Activated naive CD8-positive, alpha-beta T cell treated with anti-CD3 and anti-CD28 coated beads, Interleukin-2, amount 10 ng/mL, durations not matched to agents 7 days and 5 days (primary cell): Measurements from ENCODE around the gene MAPK7. TPM values are rescaled to one million over a fixed set of nuclear protein-coding genes. Genes with fewer than 3 reads are reported as not detected.

Experiments used
- ATAC-seq: fragments of 150-1000 bp; cut with Tn5 transposase; one replicate; pipeline ENCODE4 v1.10.0; 2021; ENCODE audit warnings: low read depth, moderate library complexity
- POLR2A ChIA-PET: fragments of 350-600 bp; sonication (Branson Sonifier 250); formaldehyde crosslinking; loops from one replicate; lab custom pipeline; 2021; ENCODE audit warnings: antibody characterized with exemption; lab: Charles Lee
- DNase-seq: peaks from one replicate; pipeline ENCODE4 v3.0.0; 2021
- H3K27ac Mint-ChIP-seq: one replicate; pipeline ENCODE4 v1.8.0; 2022; ENCODE audit warnings: mild to moderate bottlenecking, mixed read lengths
- H3K27me3 Mint-ChIP-seq: one replicate; pipeline ENCODE4 v1.8.0; 2022; ENCODE audit warnings: mild to moderate bottlenecking, moderate library complexity, mixed read lengths
- H3K36me3 Mint-ChIP-seq: one replicate; pipeline ENCODE4 v1.8.0; 2021; ENCODE audit warnings: mild to moderate bottlenecking, mixed read lengths
- H3K4me1 Mint-ChIP-seq: one replicate; pipeline ENCODE4 v1.8.0; 2021; ENCODE audit warnings: mixed read lengths
- H3K4me3 Mint-ChIP-seq: one replicate; pipeline ENCODE4 v1.8.0; 2022; ENCODE audit warnings: mild to moderate bottlenecking, moderate library complexity, mixed read lengths
- H3K9me3 Mint-ChIP-seq: one replicate; pipeline ENCODE4 v1.8.0; 2021; ENCODE audit warnings: mixed read lengths
- microRNA-seq: library from miRNA; unstranded; fragments of <30 nt; microRNA quantifications from one replicate; pipeline ENCODE4 v1.2.0, GENCODE V29; 2022
- total RNA-seq, 2 experiments: library from RNA; stranded (reverse); gene quantifications; one replicate each; pipeline ENCODE4 v1.2.3, GENCODE V29; 2021

MAPK7 gene
- total RNA-seq, 2 experiments from 2014 or later = 26.8 to 27.4 TPM

GRCh38 chr17:19421926-19422325 lies 43.6 kb downstream of the MAPK7 start:
- Mint-ChIP-seq H3K9me3 (no peaks in the 10 kb centered on the region), H3K4me3 (no peak overlapping the region), H3K4me1 (peaks cover 3% of the 10 kb centered on the region), H3K27ac (no peak overlapping the region), H3K27me3 (peaks cover 11% of the 10 kb centered on the region), H3K36me3 (peaks cover 1% of the 10 kb centered on the region)
- no peak for ATAC-seq
- DNase-seq = no peak
- POLR2A ChIA-PET = no interaction called here

- H3K36me3 Mint-ChIP-seq = peaks cover 1% of the 10 kb centered on the region
- POLR2A ChIA-PET = no interaction called here
- no peak overlapping the region for H3K27ac Mint-ChIP-seq
- H3K9me3 Mint-ChIP-seq = no peaks in the 10 kb centered on the region
- ATAC-seq = no peak
- no peaks in the 10 kb centered on the region for H3K4me1 Mint-ChIP-seq
- peaks cover 13% of the 10 kb centered on the region for H3K27me3 Mint-ChIP-seq
- no peak overlapping the region for H3K4me3 Mint-ChIP-seq
- no peak for DNase-seq
These were observed 46.9 kb downstream of the MAPK7 start for GRCh38 chr17:19424934-19425868.

- no peak overlapping the region for H3K27ac Mint-ChIP-seq
- no peaks in the 10 kb centered on the region for H3K9me3 Mint-ChIP-seq
- no peak overlapping the region for H3K4me3 Mint-ChIP-seq
- ATAC-seq (no peak), DNase-seq (no peak)
- peaks cover 17% of the 10 kb centered on the region for H3K27me3 Mint-ChIP-seq
- no peaks in the 10 kb centered on the region for H3K4me1 Mint-ChIP-seq
- peaks cover 1% of the 10 kb centered on the region for H3K36me3 Mint-ChIP-seq
- POLR2A ChIA-PET = no interaction called here
These were observed 48.3 kb downstream of the MAPK7 start for GRCh38 chr17:19426631-19427030.

- H3K27me3 Mint-ChIP-seq = peaks cover 16% of the 10 kb centered on the region
- H3K27ac Mint-ChIP-seq = no peak overlapping the region
- H3K36me3 Mint-ChIP-seq = no peaks in the 10 kb centered on the region
- no peak for DNase-seq
- H3K9me3 Mint-ChIP-seq = no peaks in the 10 kb centered on the region
- ATAC-seq = no peak
- no peaks in the 10 kb centered on the region for H3K4me1 Mint-ChIP-seq
- H3K4me3 Mint-ChIP-seq = no peak overlapping the region
- POLR2A ChIA-PET = no interaction called here
These were observed 53.4 kb downstream of the MAPK7 start for GRCh38 chr17:19431691-19432090.

Small RNAs within 50 kb of the gene (microRNA-seq; reads per million reads assigned to microRNA genes)
- gene MIR1180 = 36.5 reads per million, percentile 40 among the genes with 10 or more reads in this experiment

Other genes with a start within 250 kb of the MAPK7 start
- gene EPN2, start 141.1 kb upstream of the MAPK7 start, total RNA-seq = 1 to 10 TPM; 7.1 to 7.5 TPM
- gene B9D1, start 15.8 kb upstream of the MAPK7 start, total RNA-seq = 1 to 10 TPM; 1.6 to 2.1 TPM
- gene MFAP4, start 8.7 kb downstream of the MAPK7 start, total RNA-seq = not detected
- 1 to 10 TPM; 1.2 to 1.8 TPM for gene RNF112, start 32.7 kb downstream of the MAPK7 start, total RNA-seq
- gene SLC47A1, start 155.4 kb downstream of the MAPK7 start, total RNA-seq = not detected